ENCODE results near the gene RSPH10B2. TPM values are rescaled to one million over a fixed set of nuclear protein-coding genes. Genes with fewer than 3 reads are reported as not detected.
"Not testable (repeated sequence)": the region's sequence is repeated elsewhere in the genome, so short reads cannot be mapped to it uniquely, and the experiment has no call there.

RSPH10B2 gene
- total and polyA plus RNA-seq, 12 donors: 0.06 to 0.11 (median 0.08) TPM; not detected in 8

- peak overlapping the region; percentile 73 to 98 (median 90) for H3K27ac ChIP-seq
- peaks cover 4 to 17% (median 9%) of the 10 kb centered on the region in 9 donors for H3K4me1 ChIP-seq
- 0 to 1% methylated on average over 18 of the region's 18 CpGs for WGBS, 2 donors
- peaks cover 0 to 35% (median 16%) of the 10 kb centered on the region in 9 donors for H3K36me3 ChIP-seq
- H3K4me3 ChIP-seq: peak overlapping the region; percentile 73 to 100 (median 93)
- no peaks in the 10 kb centered on the region for H3K9me3 ChIP-seq
- intact Hi-C loops (cut with DNase I): no loop called here
- ATAC-seq (peak in 3 of 8 donors; percentile 7 to 15 (median 9)), DNase-seq (no peak)
- H3K27me3 ChIP-seq: no peaks in the 10 kb centered on the region
- TF ChIP-seq CTCF (IDR thresholded peaks at IDR 0.05): no peak
Observed at GRCh38 chr7:6730343-6730633, 23.6 kb upstream of the RSPH10B2 start.

DNA sequence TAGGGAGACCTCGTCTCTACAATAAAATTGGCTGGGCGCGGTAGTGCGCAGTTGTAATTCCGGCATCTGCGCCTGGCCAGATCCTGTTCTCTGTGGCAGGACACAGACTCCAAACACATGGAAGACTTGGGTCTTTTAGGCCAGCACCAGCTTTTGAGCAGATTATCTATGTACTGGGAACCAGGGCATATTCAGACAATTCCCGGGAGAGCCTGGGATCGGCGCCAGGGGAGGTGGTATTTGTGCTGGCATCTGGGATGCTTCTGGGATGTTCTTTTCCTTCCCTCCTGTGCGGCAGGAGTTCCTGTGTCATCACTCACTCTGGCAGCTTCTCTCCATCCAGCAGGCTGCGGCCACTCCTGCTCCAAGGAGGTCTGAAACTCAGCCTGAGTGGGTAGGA, 15.5 kb upstream of the RSPH10B2 start:
- peaks cover 0 to 87% (median 26%) of the 10 kb centered on the region in 9 donors for H3K36me3 ChIP-seq
- not testable (repeated sequence) for ATAC-seq

DNA sequence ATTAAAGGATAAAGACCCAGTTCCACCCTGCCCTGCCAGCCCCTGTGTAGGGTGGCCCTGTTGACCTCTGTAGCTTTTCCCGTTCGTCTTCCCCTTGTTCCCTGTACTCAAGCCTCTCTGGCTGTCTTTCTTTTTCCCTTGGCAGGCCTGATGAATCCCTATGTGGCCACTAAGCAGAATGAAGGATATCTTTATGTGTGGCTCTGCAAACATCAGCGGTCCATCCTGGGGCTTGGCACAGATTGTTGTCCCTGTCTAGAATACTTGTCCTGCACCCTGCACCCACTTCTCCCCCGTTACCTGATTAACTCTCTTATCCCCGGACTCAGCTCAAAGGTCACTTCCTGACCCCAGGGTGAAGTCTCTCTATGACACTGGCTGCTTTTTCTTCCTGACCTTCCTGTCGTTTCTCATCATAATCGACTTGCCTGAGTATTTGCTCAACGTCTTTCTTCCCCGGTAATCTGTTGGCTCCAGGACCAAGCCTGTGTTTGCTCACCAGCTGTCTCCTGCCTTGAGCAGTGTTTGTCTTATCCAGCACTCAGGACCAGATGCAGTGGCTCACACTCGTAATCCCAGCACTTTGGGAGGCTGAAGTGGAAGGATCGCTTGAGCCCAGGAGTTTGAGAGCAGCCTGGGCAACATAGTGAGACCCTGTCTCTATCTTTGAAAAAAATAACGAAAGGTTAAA, 9.3 kb upstream of the RSPH10B2 start:
- 92 to 95% methylated on average over 1 of the region's 12 CpGs for WGBS, 2 donors
- H3K27ac ChIP-seq; H3K9me3 ChIP-seq; H3K4me3 ChIP-seq; H3K4me1 ChIP-seq; DNase-seq; ATAC-seq; H3K27me3 ChIP-seq; intact Hi-C loops (cut with DNase I): not testable (repeated sequence)
- peaks cover 0 to 54% (median 4%) of the 10 kb centered on the region in 9 donors for H3K36me3 ChIP-seq

More for the DNA sequence above, 15.5 kb upstream of the RSPH10B2 start:
- H3K27ac ChIP-seq; DNase-seq; intact Hi-C loops (cut with DNase I); H3K4me3 ChIP-seq; H3K9me3 ChIP-seq; H3K27me3 ChIP-seq; H3K4me1 ChIP-seq: not testable (repeated sequence)
- WGBS, 2 donors: 86 to 95% methylated on average over 4 to 6 of the region's 11 CpGs

DNA sequence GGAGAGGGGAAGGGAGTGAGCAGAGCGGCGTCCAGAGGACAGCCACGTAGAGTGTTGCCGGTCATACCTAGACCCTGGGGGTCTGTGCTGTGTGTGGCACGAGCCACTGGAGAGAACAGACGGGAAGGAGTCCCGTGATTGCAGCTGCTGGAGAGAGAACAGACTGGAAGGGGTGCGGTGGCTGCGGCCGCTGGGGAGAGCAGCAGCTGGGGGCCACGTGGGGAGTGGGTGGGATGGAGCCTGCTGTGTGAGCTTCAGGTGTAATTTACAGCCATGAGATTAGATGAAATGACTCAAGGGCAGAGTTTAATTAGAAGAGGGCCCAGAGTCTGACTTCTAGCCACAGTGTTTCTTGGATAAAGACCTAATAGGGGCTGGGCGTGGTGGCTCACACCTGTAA, 4.6 kb upstream of the RSPH10B2 start:
- H3K4me3 ChIP-seq; H3K27ac ChIP-seq; H3K27me3 ChIP-seq; H3K4me1 ChIP-seq; DNase-seq; intact Hi-C loops (cut with DNase I); ATAC-seq; H3K9me3 ChIP-seq: not testable (repeated sequence)
- peaks cover 0 to 30% (median 4%) of the 10 kb centered on the region in 9 donors for H3K36me3 ChIP-seq
- 96 to 97% methylated on average over 6 of the region's 12 CpGs for WGBS, 2 donors

DNA sequence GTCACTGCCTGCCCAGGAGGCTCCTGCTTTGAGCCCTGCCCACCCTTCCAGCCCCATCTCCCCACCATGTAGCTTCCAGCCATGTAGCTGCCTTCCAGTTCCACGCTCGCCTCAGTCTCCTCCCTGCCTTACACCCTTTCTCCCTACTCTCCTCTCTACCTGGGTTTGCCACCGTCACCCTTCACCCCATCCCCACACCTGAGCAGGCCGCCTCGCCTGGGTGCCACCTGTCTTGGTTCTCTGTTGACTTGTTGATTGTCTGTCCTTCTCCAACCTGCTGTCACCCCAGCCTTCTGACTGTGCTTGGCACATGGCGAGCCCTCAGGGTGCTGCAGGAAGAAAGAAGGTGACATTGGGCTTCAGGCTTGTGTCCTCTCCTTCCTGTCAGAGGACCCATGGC, 3.7 kb upstream of the RSPH10B2 start:
- intact Hi-C loops (cut with DNase I); H3K27me3 ChIP-seq; DNase-seq; H3K27ac ChIP-seq; H3K4me3 ChIP-seq; H3K9me3 ChIP-seq; H3K4me1 ChIP-seq: not testable (repeated sequence)
- ATAC-seq: peak in 1 of 8 donors; percentile 23
- H3K36me3 ChIP-seq: peaks cover 0 to 26% (median 4%) of the 10 kb centered on the region in 9 donors
- 97 to 99% methylated on average over 3 of the region's 6 CpGs for WGBS, 2 donors

DNA sequence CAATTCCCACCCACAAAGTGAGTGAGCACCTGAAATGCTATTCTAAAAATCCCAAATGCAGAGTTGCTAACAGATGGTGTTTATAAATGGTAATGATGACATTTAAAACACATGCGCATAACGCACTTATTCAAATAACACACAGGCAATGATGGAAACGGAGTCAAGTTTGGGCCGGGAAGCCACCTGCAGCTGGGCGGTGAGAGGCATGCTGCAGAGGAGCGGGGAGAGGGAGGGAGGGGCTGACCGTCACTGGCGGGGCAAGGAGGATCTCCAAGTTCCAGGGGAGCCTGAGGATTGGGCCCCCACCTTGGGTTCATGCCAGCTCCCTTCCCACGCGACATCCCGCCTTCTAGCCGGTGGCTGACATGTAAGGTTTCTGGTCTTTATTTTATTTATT, 7.3 kb downstream of the RSPH10B2 start:
- H3K27ac ChIP-seq; DNase-seq; ATAC-seq; H3K9me3 ChIP-seq; H3K36me3 ChIP-seq; H3K4me3 ChIP-seq; H3K4me1 ChIP-seq; H3K27me3 ChIP-seq; intact Hi-C loops (cut with DNase I): not testable (repeated sequence)
- 17% methylated on average over 3 of the region's 12 CpGs; no CpG with 5 or more reads in 1 of the 2 donors for WGBS, 2 donors

GRCh38 chr7:6781581-6781980, 27.7 kb downstream of the RSPH10B2 start:
- WGBS, 2 donors: 85 to 91% methylated on average over 6 of the region's 6 CpGs
- H3K27ac ChIP-seq; H3K9me3 ChIP-seq; intact Hi-C loops (cut with DNase I); H3K4me3 ChIP-seq; H3K4me1 ChIP-seq; ATAC-seq; H3K36me3 ChIP-seq; DNase-seq; H3K27me3 ChIP-seq: not testable (repeated sequence)

GRCh38 chr7:6789353-6789752, 35.5 kb downstream of the RSPH10B2 start:
- H3K9me3 ChIP-seq; ATAC-seq; DNase-seq; H3K27ac ChIP-seq; H3K4me3 ChIP-seq; H3K36me3 ChIP-seq; H3K27me3 ChIP-seq; intact Hi-C loops (cut with DNase I); H3K4me1 ChIP-seq: not testable (repeated sequence)
- WGBS, 2 donors: no CpG with 5 or more reads among the region's 13 CpGs

DNA sequence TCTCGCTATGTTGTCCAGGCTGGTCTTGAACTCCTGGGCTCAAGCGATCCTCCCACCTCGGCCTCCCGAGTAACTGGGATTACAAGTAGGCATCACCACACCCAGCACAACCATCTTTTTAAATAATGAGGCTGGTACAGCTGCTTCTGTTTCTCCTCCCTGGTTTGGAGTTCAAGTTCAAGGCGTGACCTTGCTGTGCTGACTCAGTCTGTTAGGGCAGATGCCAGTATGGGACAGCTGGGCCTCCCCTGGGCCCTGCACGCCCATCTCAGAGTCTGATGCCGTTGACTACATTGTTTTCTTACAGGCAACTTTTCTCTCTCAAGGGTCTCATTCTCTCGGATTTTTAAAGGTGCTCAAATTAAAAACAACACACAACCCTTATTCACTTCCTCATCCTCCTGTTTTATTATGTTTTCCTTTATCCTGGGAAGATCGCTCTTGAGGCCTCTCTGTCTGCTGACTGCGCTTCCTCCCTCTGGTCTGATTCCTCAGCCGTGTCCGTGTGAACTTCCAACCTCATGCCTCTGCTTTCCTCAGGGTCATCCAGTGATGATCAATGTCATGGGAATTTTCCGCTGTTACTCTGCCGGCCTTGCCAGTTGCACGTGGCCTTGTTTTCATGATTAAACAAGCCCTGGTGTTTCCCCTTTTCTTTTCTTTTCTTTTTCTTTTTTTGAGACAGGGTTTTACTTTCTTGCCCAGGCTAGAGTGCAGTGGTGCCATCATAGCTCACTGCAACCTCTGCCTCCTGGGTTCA, 38.4 kb downstream of the RSPH10B2 start:
- peak in 7 of 8 donors; percentile 48 to 78 (median 57) for ATAC-seq
- intact Hi-C loops (cut with DNase I): not testable (repeated sequence)

DNA sequence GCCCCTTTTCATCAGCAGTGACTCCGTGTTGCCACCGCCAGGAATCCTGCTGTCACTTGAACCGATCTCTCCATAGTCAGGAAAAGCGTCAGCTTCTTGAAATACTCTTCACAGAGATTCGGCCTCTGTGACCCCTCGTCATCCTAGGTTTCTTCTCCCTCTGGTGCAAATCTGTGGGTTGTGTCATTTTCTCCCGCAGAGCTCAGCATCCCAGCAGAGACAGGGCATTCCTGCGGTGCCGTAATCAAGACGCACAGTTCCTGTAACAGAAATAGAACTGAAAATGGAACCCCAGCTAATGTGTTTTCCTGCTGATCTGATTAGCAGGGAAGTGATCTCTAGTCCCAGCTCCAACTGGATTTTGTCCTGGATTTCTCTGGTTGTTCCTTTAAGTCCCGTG, 40.4 kb downstream of the RSPH10B2 start:
- peak in 6 of 8 donors; percentile 34 to 72 (median 50) for ATAC-seq
- intact Hi-C loops (cut with DNase I); H3K27ac ChIP-seq; H3K4me1 ChIP-seq; H3K4me3 ChIP-seq; H3K27me3 ChIP-seq; H3K9me3 ChIP-seq; DNase-seq; H3K36me3 ChIP-seq: not testable (repeated sequence)
- WGBS, 2 donors: 50 to 90% methylated on average over 2 of the region's 11 CpGs

More for the DNA sequence above, 38.4 kb downstream of the RSPH10B2 start:
- 65 to 77% methylated on average over 8 to 9 of the region's 15 CpGs for WGBS, 2 donors
- H3K9me3 ChIP-seq, H3K27ac ChIP-seq, DNase-seq, H3K4me1 ChIP-seq, H3K36me3 ChIP-seq, H3K27me3 ChIP-seq, H3K4me3 ChIP-seq: not testable (repeated sequence)
